GM20000 (cell line): ENCODE measurements around the gene FAT3.

ENCODE experiments used
- DNase-seq: peaks from one replicate; pipeline ENCODE4 v3.0.0; 2012; ENCODE audit warnings: low spot score
- CTCF ChIP-seq: IDR thresholded peaks from 2 replicates; pipeline ENCODE4 v1.5.1; 2012; ENCODE audit warnings: mild to moderate bottlenecking, control low read depth; ENCODE audit errors: extremely low read depth, missing control alignments

FAT3 gene

GRCh38 chr11:92224054-92224406 is 588 bp upstream of the FAT3 start:
- no peak for DNase-seq
- no peak for TF ChIP-seq CTCF

GRCh38 chr11:92225125-92225567 is 528 bp downstream of the FAT3 start:
- TF ChIP-seq CTCF: no peak
- DNase-seq: no peak

- peak; percentile 21 for DNase-seq
- TF ChIP-seq CTCF: no peak
These were observed 1.1 kb downstream of the FAT3 start for GRCh38 chr11:92225568-92226330.

GRCh38 chr11:92226331-92227229 is 2.0 kb downstream of the FAT3 start:
- TF ChIP-seq CTCF: no peak
- DNase-seq: peak; percentile 13

- peak; percentile 8 for DNase-seq
- no peak for TF ChIP-seq CTCF
These were observed 2.7 kb downstream of the FAT3 start for GRCh38 chr11:92227230-92227814.

GRCh38 chr11:92227959-92228935 is 3.6 kb downstream of the FAT3 start:
- DNase-seq: peak; percentile 13
- no peak for TF ChIP-seq CTCF
